RWPE2 (cell line): ENCODE results near the gene KCNMA1.

Source experiments
- ATAC-seq: fragments of 200-7000 bp; cut with Tn5 transposase; 3 replicates; pipeline ENCODE4 v1.9.1; 2021; ENCODE audit warnings: low read depth
- DNase-seq: peaks from one replicate; pipeline ENCODE4 v3.0.0-alpha.2; 2020; ENCODE audit warnings: low spot score
- H3K27ac ChIP-seq: fragments of 450-650 bp; 2 replicates; pipeline ENCODE4 v1.5.1; 2017; ENCODE audit warnings: mild to moderate bottlenecking; ENCODE audit not compliant: poor library complexity, severe bottlenecking
- H3K27me3 ChIP-seq: fragments of 250-450 bp; sonication (Bioruptor Pico); 2 replicates; pipeline ENCODE4 v1.5.1; 2021; ENCODE audit warnings: mild to moderate bottlenecking, moderate library complexity; ENCODE audit not compliant: insufficient read depth, poor library complexity, severe bottlenecking
- H3K36me3 ChIP-seq: fragments of 250-450 bp; sonication (Bioruptor Pico); 2 replicates; pipeline ENCODE4 v1.5.1; 2020; ENCODE audit warnings: low read depth, mild to moderate bottlenecking, moderate library complexity
- H3K4me1 ChIP-seq: fragments of 250-450 bp; sonication (Bioruptor Pico); 2 replicates; pipeline ENCODE4 v1.5.1; 2021; ENCODE audit warnings: mild to moderate bottlenecking, moderate library complexity; ENCODE audit not compliant: insufficient read depth, poor library complexity, severe bottlenecking
- H3K4me3 ChIP-seq: fragments of 250-450 bp; sonication (Bioruptor Pico); 2 replicates; pipeline ENCODE4 v1.5.1; 2021; ENCODE audit warnings: mild to moderate bottlenecking, moderate library complexity; ENCODE audit not compliant: severe bottlenecking
- H3K9me3 ChIP-seq: fragments of 250-450 bp; sonication (Bioruptor Pico); 2 replicates; pipeline ENCODE4 v1.5.1; 2021; ENCODE audit warnings: mild to moderate bottlenecking, moderate library complexity; ENCODE audit not compliant: severe bottlenecking
- TF ChIP-seq, protein P1 (sequence below): fragments of 450-650 bp; IDR thresholded peaks from one replicate; pipeline ENCODE4 v1.5.1; 2017; ENCODE audit warnings: mild to moderate bottlenecking, moderate library complexity; ENCODE audit not compliant: poor library complexity, severe bottlenecking

The KCNMA1 gene

DNA sequence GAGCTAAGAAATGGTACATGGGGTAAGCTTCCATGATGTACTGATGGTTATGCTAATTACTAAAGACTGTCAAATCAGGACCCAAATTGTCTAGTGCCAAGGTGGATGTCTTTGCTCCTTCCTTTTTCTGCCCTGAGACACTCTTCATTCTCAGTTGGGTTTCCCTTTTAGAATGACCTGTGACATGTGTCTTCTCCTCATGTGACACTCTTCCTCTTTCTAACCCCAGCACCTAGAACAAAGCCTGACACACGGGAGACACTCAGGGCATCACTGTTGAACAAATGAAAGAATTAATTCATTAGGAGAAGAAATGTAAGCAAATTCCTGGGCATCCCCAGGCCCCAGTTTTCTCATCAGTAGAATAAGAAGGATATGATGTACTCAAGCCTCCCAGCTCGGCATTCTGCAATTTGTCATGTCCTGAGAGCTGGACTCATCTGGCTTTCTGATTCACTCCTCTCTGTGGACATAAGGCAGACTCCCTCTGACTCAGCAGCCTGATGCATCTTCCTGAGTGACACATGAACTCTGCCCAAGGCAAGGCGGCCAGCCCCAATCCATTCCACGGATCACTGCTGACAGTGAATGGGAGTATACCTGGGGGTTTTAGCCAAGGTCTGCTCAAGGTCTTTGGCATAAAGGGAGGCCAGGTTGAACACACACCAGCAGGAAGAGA is 473.8 kb downstream of the KCNMA1 start:
- H3K4me3 ChIP-seq = no peak overlapping the region
- DNase-seq = peak; percentile 94
- H3K36me3 ChIP-seq = no peaks in the 10 kb centered on the region
- TF ChIP-seq, protein P1, sequence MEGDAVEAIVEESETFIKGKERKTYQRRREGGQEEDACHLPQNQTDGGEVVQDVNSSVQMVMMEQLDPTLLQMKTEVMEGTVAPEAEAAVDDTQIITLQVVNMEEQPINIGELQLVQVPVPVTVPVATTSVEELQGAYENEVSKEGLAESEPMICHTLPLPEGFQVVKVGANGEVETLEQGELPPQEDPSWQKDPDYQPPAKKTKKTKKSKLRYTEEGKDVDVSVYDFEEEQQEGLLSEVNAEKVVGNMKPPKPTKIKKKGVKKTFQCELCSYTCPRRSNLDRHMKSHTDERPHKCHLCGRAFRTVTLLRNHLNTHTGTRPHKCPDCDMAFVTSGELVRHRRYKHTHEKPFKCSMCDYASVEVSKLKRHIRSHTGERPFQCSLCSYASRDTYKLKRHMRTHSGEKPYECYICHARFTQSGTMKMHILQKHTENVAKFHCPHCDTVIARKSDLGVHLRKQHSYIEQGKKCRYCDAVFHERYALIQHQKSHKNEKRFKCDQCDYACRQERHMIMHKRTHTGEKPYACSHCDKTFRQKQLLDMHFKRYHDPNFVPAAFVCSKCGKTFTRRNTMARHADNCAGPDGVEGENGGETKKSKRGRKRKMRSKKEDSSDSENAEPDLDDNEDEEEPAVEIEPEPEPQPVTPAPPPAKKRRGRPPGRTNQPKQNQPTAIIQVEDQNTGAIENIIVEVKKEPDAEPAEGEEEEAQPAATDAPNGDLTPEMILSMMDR = no peak
- H3K4me1 ChIP-seq = peaks cover 54% of the 10 kb centered on the region
- no peak overlapping the region for H3K27ac ChIP-seq
- peak; percentile 84 for ATAC-seq
- H3K27me3 ChIP-seq = no peaks in the 10 kb centered on the region
- no peaks in the 10 kb centered on the region for H3K9me3 ChIP-seq

DNA sequence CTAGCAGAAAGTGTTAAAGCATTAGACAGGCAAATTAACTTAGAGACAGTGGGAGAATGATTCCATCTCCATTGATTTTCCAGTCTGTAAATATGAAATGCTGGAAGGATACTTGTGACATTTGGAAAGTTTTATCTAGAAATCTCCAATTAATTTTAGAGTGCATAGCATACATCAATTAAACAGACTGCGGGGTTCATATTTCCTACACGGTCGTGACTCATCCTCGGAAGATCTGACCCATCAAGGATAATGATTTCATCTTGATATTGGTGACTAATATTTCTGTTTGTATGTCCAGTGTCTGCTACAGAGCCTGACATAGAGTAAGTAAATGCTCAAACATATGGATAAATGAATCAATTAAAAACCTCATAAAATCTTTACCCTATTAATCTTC is 474.9 kb downstream of the KCNMA1 start:
- H3K9me3 ChIP-seq = no peaks in the 10 kb centered on the region
- no peaks in the 10 kb centered on the region for H3K36me3 ChIP-seq
- no peak overlapping the region for H3K27ac ChIP-seq
- TF ChIP-seq, protein P1 = no peak
- H3K27me3 ChIP-seq = no peaks in the 10 kb centered on the region
- ATAC-seq = no peak
- no peak for DNase-seq
- no peak overlapping the region for H3K4me3 ChIP-seq
- H3K4me1 ChIP-seq = peaks cover 44% of the 10 kb centered on the region

DNA sequence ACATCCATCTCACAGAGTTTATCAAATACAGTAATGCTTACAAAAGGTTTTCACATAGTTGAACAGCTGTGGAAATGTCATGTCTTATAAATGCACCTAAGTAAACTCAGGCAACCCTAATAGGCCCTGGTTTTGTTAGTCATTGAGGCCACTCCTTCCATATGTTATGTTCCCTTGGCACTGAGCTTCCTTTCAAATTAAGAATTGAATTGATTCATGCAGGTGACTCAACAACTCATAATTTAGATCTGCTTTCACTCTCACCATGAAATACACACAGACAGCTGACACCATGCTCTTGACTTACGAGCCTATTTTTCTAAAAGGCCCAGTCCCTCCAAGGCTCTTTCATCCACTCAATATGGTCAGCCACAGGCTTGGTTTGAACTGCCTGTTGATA is 476.9 kb downstream of the KCNMA1 start:
- Histone ChIP-seq H3K9me3 (no peaks in the 10 kb centered on the region), H3K36me3 (no peaks in the 10 kb centered on the region), H3K4me3 (no peak overlapping the region), H3K4me1 (peaks cover 53% of the 10 kb centered on the region), H3K27ac (no peak overlapping the region), H3K27me3 (no peaks in the 10 kb centered on the region)
- TF ChIP-seq, protein P1 = no peak
- DNase-seq (no peak), ATAC-seq (peak; percentile 77)

DNA sequence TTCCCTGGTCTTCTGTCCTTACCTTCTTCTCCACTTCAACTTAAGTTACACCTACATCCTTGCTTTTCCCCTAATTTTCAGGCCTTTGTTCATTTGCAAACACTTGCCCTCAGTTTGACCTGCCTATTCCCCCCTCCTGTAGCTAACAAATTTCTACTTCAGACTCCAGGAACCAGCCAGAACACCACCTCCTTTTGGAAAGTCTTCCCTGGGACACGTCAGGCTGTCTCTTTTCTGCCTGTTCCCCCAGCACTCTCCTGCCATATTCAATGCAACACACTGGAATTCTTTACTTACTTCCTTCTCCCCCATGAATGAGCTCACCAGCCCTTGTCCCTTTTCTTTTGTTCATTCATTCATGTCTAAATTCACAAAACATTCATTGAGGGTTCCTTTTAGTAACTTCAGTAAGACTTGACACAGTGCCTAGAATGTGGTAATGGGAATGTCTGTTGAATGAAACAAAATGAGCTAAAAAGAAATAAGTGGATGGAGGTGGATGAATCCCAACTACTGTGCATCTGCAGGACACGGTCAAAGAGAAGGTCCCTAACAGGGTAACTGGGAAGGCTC is 478.0 kb downstream of the KCNMA1 start:
- DNase-seq = no peak
- Histone ChIP-seq H3K27ac (no peak overlapping the region), H3K4me3 (no peak overlapping the region), H3K4me1 (peaks cover 53% of the 10 kb centered on the region), H3K36me3 (no peaks in the 10 kb centered on the region), H3K27me3 (no peaks in the 10 kb centered on the region), H3K9me3 (no peaks in the 10 kb centered on the region)
- no peak for ATAC-seq
- TF ChIP-seq, protein P1 = no peak

DNA sequence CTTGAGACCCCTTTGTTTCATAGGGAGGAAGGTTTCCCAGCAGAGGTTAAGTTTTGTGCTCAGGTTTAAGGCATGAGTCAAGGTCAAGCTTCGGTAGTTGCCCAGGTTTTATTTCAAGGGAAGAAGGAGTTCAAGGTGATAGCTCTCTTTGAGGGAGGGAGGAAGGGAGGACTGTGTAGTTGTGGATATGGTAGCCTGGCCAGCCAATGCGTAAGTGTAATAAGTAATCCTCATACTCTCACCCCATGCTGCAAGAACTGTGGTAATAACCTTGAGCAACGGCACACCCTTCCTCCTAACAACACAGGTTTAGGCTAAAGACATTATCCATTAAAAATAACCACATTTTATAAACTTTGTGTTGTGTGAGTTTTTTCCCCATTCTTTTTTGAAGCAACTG is 478.9 kb downstream of the KCNMA1 start:
- ATAC-seq (no peak), DNase-seq (no peak)
- no peaks in the 10 kb centered on the region for H3K9me3 ChIP-seq
- H3K4me1 ChIP-seq = peaks cover 51% of the 10 kb centered on the region
- no peaks in the 10 kb centered on the region for H3K36me3 ChIP-seq
- no peaks in the 10 kb centered on the region for H3K27me3 ChIP-seq
- no peak overlapping the region for H3K27ac ChIP-seq
- TF ChIP-seq, protein P1 = no peak
- no peak overlapping the region for H3K4me3 ChIP-seq
